Testis (tissue), 2 donors: Measurements from ENCODE around the gene TRMU.

Source experiments
- CTCF ChIP-seq, 3 experiments: fragments of 450-650 bp in 2 of 3; fragments of 200-600 bp in 1 of 3; sonication (generic) in 1 of 3; IDR thresholded peaks; one replicate each; pipeline ENCODE4 v1.5.1; 2016 to 2019; ENCODE audit warnings: antibody characterized with exemption in 3 of 3, mild to moderate bottlenecking in 2 of 3, moderate library complexity in 1 of 3
- POLR2A ChIP-seq: fragments of 450-650 bp; IDR thresholded peaks from one replicate; pipeline ENCODE4 v1.6.1; 2017; ENCODE audit warnings: antibody characterized with exemption, mild to moderate bottlenecking, moderate library complexity

- TF ChIP-seq CTCF (IDR thresholded peaks at IDR 0.05) (peak in 1 of 3 experiments; percentile 6), POLR2A (no peak)
These were observed 39.0 kb upstream of the TRMU start, which contains the start of gene GTSE1 for GRCh38 chr22:46296257-46297150.
